H9 (cell line): ENCODE results near the gene DDX21. TPM values are rescaled to one million over a fixed set of nuclear protein-coding genes. Genes with fewer than 3 reads are reported as not detected.

Experiments used
- DNase-seq: peaks from one replicate; pipeline ENCODE4 v3.0.0-alpha.2; 2017
- H2AFZ ChIP-seq: one replicate; pipeline ENCODE4 v1.6.1; 2013; ENCODE audit warnings: mild to moderate bottlenecking, low read length, control low read depth, moderate library complexity
- H2AK5ac ChIP-seq: 2 replicates; pipeline ENCODE4 v1.6.1; 2013; ENCODE audit warnings: low read length, control low read depth, mixed read lengths; ENCODE audit not compliant: insufficient read length
- H2BK120ac ChIP-seq: one replicate; pipeline ENCODE4 v1.6.1; 2013; ENCODE audit warnings: low read depth, mild to moderate bottlenecking, low read length, control low read depth, inconsistent platforms; ENCODE audit not compliant: poor library complexity, severe bottlenecking
- H2BK12ac ChIP-seq: 2 replicates; pipeline ENCODE4 v1.6.1; 2013; ENCODE audit warnings: low read length, control low read depth, mixed read lengths, low read depth; ENCODE audit not compliant: insufficient read length
- H2BK15ac ChIP-seq: 2 replicates; pipeline ENCODE4 v1.6.1; 2013; ENCODE audit warnings: low read depth, low read length, control low read depth
- H2BK20ac ChIP-seq: one replicate; pipeline ENCODE4 v1.6.1; 2013; ENCODE audit warnings: low read depth, mild to moderate bottlenecking, low read length, control low read depth, inconsistent platforms; ENCODE audit not compliant: poor library complexity, severe bottlenecking
- H2BK5ac ChIP-seq: 2 replicates; pipeline ENCODE4 v1.6.1; 2013; ENCODE audit warnings: low read length, control low read depth, mixed read lengths; ENCODE audit not compliant: insufficient read length
- H3K14ac ChIP-seq: 2 replicates; pipeline ENCODE4 v1.6.1; 2013; ENCODE audit warnings: low read length, control low read depth; ENCODE audit not compliant: insufficient read depth
- H3K18ac ChIP-seq: 2 replicates; pipeline ENCODE4 v1.6.1; 2013; ENCODE audit warnings: low read depth, mild to moderate bottlenecking, mixed read lengths, low read length, control low read depth; ENCODE audit not compliant: insufficient read length
- H3K23ac ChIP-seq: 2 replicates; pipeline ENCODE4 v1.6.1; 2013; ENCODE audit warnings: low read length, control low read depth, mixed read lengths, low read depth; ENCODE audit not compliant: insufficient read length
- H3K23me2 ChIP-seq: 2 replicates; pipeline ENCODE4 v1.6.1; 2013; ENCODE audit warnings: low read depth, mild to moderate bottlenecking, mixed read lengths, low read length, control low read depth; ENCODE audit not compliant: insufficient read length, poor library complexity, severe bottlenecking
- H3K27ac ChIP-seq: 2 replicates; pipeline ENCODE4 v1.5.1; 2013; ENCODE audit warnings: low read length, control low read depth, mixed read lengths, low read depth; ENCODE audit not compliant: insufficient read length
- H3K27me3 ChIP-seq: 2 replicates; pipeline ENCODE4 v1.6.1; 2013; ENCODE audit warnings: low read length, control low read depth, inconsistent platforms; ENCODE audit not compliant: insufficient read depth
- H3K4ac ChIP-seq: 2 replicates; pipeline ENCODE4 v1.6.1; 2013; ENCODE audit warnings: low read depth, mild to moderate bottlenecking, control low read depth, inconsistent platforms, low read length, moderate library complexity
- H3K4me1 ChIP-seq: 2 replicates; pipeline ENCODE4 v1.6.1; 2013; ENCODE audit warnings: low read length, control low read depth, inconsistent platforms; ENCODE audit not compliant: insufficient read depth
- H3K4me2 ChIP-seq: 2 replicates; pipeline ENCODE4 v1.6.1; 2013; ENCODE audit warnings: low read length, control low read depth, mixed read lengths; ENCODE audit not compliant: insufficient read length, insufficient read depth
- H3K56ac ChIP-seq: 2 replicates; pipeline ENCODE4 v1.6.1; 2013; ENCODE audit warnings: low read depth, mild to moderate bottlenecking, mixed read lengths, low read length, control low read depth; ENCODE audit not compliant: insufficient read length
- H3K79me1 ChIP-seq: 2 replicates; pipeline ENCODE4 v1.6.1; 2013; ENCODE audit warnings: low read depth, mild to moderate bottlenecking, moderate library complexity, low read length, control low read depth, inconsistent platforms; ENCODE audit not compliant: insufficient read depth, poor library complexity, severe bottlenecking
- H3K79me2 ChIP-seq: 2 replicates; pipeline ENCODE4 v1.6.1; 2013; ENCODE audit warnings: low read length, control low read depth, inconsistent platforms; ENCODE audit not compliant: insufficient read depth
- H3K9ac ChIP-seq: 2 replicates; pipeline ENCODE4 v1.6.1; 2013; ENCODE audit warnings: low read length, control low read depth, mixed read lengths; ENCODE audit not compliant: insufficient read length; ENCODE audit errors: extremely low read depth
- H3K9me3 ChIP-seq: one replicate; pipeline ENCODE4 v1.6.1; 2013; ENCODE audit warnings: low read depth, low read length, inconsistent platforms; ENCODE audit not compliant: control insufficient read depth
- H3T11ph ChIP-seq: one replicate; pipeline ENCODE4 v1.6.1; 2013; ENCODE audit warnings: mild to moderate bottlenecking, low read length, control low read depth, inconsistent platforms
- H4K20me1 ChIP-seq: one replicate; pipeline ENCODE4 v1.6.1; 2013; ENCODE audit not compliant: control insufficient read depth, insufficient read length, insufficient read depth
- H4K5ac ChIP-seq: 2 replicates; pipeline ENCODE4 v1.6.1; 2013; ENCODE audit warnings: low read depth, mild to moderate bottlenecking, mixed read lengths, low read length, control low read depth; ENCODE audit not compliant: insufficient read length
- H4K8ac ChIP-seq: replicated peaks from 2 replicates; pipeline ENCODE4 v1.6.1; 2013; ENCODE audit warnings: low read length, control low read depth, mixed read lengths, low read depth; ENCODE audit not compliant: insufficient read length
- H4K91ac ChIP-seq: 2 replicates; pipeline ENCODE4 v1.6.1; 2013; ENCODE audit warnings: low read depth, mild to moderate bottlenecking, moderate library complexity, mixed read lengths, low read length, control low read depth; ENCODE audit not compliant: insufficient read length
- H3K27ac Mint-ChIP-seq, 3 experiments: 2 replicates in 2 of 3; 3 replicates in 1 of 3; pipeline ENCODE4 v1.8.0; 2020 to 2021; ENCODE audit warnings: mixed read lengths in 3 of 3, mild to moderate bottlenecking in 1 of 3, moderate library complexity in 1 of 3
- H3K27me3 Mint-ChIP-seq: 2 replicates; pipeline ENCODE4 v1.8.0; 2021; ENCODE audit warnings: low read depth, mild to moderate bottlenecking, moderate library complexity, mixed read lengths
- H3K36me3 Mint-ChIP-seq, 3 experiments: 2 replicates in 2 of 3; 3 replicates in 1 of 3; pipeline ENCODE4 v1.8.0; 2020 to 2021; ENCODE audit warnings: low read depth in 3 of 3, mixed read lengths in 3 of 3; ENCODE audit not compliant: insufficient read depth in 1 of 3
- H3K4me1 Mint-ChIP-seq, 2 experiments: 2 replicates each; pipeline ENCODE4 v1.8.0; 2020; ENCODE audit warnings: mixed read lengths in 2 of 2
- H3K4me3 Mint-ChIP-seq, 2 experiments: 2 replicates in 1 of 2; 3 replicates in 1 of 2; pipeline ENCODE4 v1.8.0; 2020 to 2021; ENCODE audit warnings: mild to moderate bottlenecking in 2 of 2, mixed read lengths in 2 of 2, moderate library complexity in 1 of 2
- H3K9me3 Mint-ChIP-seq, 2 experiments: 2 replicates in 1 of 2; 3 replicates in 1 of 2; pipeline ENCODE4 v1.8.0; 2020; ENCODE audit warnings: mild to moderate bottlenecking in 2 of 2, mixed read lengths in 2 of 2, moderate library complexity in 1 of 2
- WGBS: extraction: QIAGEN DNeasy Blood & Tissue Kit; methylation state at CpG from one replicate; pipeline ENCODE4 v1.1.7; 2013; ENCODE audit warnings: missing lambda C conversion rate, low lambda C conversion rate, mixed read lengths; ENCODE audit not compliant: insufficient read length; ENCODE audit errors: extremely low coverage; 5-methylcytosine and 5-hydroxymethylcytosine counted together
- total RNA-seq: library from RNA; stranded (reverse); gene quantifications from 2 replicates; pipeline ENCODE4 v1.2.1, GENCODE V29; 2021
- TF ChIP-seq, protein P1 (sequence below): fragments of 200-600 bp; sonication (generic); conservative IDR thresholded peaks from 3 replicates; pipeline ENCODE4 v1.8.0; 2021; ENCODE audit warnings: antibody characterized with exemption, mild to moderate bottlenecking

Gene DDX21
- total RNA-seq, 1 experiment from 2014 or later: 180 TPM

DNA sequence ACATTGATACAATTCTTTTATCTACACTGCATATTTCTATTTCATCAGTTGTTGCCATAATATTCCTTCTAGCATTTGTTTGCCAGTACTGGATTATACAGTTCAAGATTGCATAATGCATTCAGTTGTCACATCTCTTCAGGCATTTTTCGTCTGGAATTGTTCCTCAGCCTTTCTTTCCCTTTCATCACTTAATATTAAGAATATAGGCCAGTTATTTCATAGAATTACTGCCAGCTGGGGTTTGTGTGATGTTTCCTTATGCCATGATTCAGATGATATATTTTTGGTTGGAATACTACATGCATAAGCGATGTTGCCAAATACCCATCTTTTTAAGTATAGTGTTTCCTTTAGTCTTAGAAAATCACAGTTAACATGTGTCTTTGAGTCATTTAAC, 53.4 kb downstream of the DDX21 start:
- Histone ChIP-seq H2BK5ac (no peak overlapping the region), H3K79me1 (no peaks in the 10 kb centered on the region), H2BK120ac (no peak overlapping the region), H3T11ph (no peak overlapping the region), H3K4me1 (no peaks in the 10 kb centered on the region), H3K27me3 (no peaks in the 10 kb centered on the region), H3K23ac (no peak overlapping the region), H3K56ac (no peak overlapping the region), H4K20me1 (no peaks in the 10 kb centered on the region), H3K9me3 (no peaks in the 10 kb centered on the region), H3K9ac (no peak overlapping the region), H3K4me2 (no peak overlapping the region), H4K5ac (no peak overlapping the region), H3K4ac (no peak overlapping the region), H4K91ac (no peak overlapping the region), H4K8ac (no peak overlapping the region), H2BK15ac (no peak overlapping the region), H2BK20ac (no peak overlapping the region), H2AK5ac (no peak overlapping the region), H3K27ac (no peak overlapping the region), H2AFZ (no peak overlapping the region), H3K79me2 (no peaks in the 10 kb centered on the region), H2BK12ac (no peak overlapping the region), H3K23me2 (no peaks in the 10 kb centered on the region), H3K14ac (no peak overlapping the region), H3K18ac (no peak overlapping the region)
- Mint-ChIP-seq H3K4me3 (no peak overlapping the region), H3K36me3 (peaks cover 4 to 54% (median 53%) of the 10 kb centered on the region in 3 experiments; a peak in 5 of 7 replicates), H3K27me3 (no peaks in the 10 kb centered on the region), H3K9me3 (no peaks in the 10 kb centered on the region), H3K27ac (no peak overlapping the region), H3K4me1 (no peaks in the 10 kb centered on the region)
- DNase-seq: no peak
- TF ChIP-seq, protein P1, sequence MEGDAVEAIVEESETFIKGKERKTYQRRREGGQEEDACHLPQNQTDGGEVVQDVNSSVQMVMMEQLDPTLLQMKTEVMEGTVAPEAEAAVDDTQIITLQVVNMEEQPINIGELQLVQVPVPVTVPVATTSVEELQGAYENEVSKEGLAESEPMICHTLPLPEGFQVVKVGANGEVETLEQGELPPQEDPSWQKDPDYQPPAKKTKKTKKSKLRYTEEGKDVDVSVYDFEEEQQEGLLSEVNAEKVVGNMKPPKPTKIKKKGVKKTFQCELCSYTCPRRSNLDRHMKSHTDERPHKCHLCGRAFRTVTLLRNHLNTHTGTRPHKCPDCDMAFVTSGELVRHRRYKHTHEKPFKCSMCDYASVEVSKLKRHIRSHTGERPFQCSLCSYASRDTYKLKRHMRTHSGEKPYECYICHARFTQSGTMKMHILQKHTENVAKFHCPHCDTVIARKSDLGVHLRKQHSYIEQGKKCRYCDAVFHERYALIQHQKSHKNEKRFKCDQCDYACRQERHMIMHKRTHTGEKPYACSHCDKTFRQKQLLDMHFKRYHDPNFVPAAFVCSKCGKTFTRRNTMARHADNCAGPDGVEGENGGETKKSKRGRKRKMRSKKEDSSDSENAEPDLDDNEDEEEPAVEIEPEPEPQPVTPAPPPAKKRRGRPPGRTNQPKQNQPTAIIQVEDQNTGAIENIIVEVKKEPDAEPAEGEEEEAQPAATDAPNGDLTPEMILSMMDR: no peak
- no CpG with 5 or more reads among the region's 2 CpGs for WGBS
